B cell (primary cell): ENCODE data around the gene MPPED2.

ENCODE experiments used
- EZH2 ChIP-seq: IDR thresholded peaks from 2 replicates; pipeline ENCODE4 v1.6.1; 2012; ENCODE audit warnings: borderline replicate concordance, low read depth, mild to moderate bottlenecking, moderate library complexity, low read length; ENCODE audit not compliant: insufficient read depth, poor library complexity, severe bottlenecking
- TF ChIP-seq, protein P1 (sequence below): fragments of 200-600 bp; IDR thresholded peaks from one replicate; pipeline ENCODE4 v1.8.0; 2022; ENCODE audit warnings: antibody characterized with exemption, mild to moderate bottlenecking

DNA sequence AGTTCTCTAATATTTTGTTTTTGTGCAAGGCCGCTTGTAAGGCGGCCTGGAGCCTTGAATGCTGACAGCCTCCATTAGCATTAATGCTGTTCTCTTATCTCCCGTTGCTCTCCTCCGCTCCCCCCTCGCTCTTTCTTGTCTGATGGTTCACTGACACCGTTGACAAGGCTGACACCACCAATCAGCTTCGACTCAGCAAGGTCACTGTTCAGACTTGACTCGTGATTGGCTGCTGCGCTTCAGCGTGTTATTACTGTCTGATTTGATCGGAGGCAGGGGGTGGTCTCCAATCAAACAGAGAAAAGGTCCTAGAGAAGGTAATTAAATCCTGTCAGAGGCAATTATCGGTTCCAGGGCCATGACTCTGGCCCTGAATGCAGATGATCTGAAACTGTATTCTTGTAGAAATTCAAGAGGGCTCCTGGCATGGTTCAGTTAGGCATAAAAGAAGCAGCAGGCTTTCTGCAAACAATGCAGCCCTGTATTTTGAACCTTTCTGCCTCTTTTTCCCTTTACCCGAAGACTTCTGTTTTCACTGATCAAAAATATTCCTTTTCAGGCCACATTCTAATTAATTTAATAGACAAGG lies 49.3 kb upstream of the MPPED2 start:
- TF ChIP-seq, protein P1, sequence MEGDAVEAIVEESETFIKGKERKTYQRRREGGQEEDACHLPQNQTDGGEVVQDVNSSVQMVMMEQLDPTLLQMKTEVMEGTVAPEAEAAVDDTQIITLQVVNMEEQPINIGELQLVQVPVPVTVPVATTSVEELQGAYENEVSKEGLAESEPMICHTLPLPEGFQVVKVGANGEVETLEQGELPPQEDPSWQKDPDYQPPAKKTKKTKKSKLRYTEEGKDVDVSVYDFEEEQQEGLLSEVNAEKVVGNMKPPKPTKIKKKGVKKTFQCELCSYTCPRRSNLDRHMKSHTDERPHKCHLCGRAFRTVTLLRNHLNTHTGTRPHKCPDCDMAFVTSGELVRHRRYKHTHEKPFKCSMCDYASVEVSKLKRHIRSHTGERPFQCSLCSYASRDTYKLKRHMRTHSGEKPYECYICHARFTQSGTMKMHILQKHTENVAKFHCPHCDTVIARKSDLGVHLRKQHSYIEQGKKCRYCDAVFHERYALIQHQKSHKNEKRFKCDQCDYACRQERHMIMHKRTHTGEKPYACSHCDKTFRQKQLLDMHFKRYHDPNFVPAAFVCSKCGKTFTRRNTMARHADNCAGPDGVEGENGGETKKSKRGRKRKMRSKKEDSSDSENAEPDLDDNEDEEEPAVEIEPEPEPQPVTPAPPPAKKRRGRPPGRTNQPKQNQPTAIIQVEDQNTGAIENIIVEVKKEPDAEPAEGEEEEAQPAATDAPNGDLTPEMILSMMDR: no peak
- no peak for TF ChIP-seq EZH2
